HG02870 (cell line): ENCODE measurements around the gene CYTH1.

Experiments
- ATAC-seq: cut with Tn5 transposase; IDR thresholded peaks from one replicate; pipeline ENCODE4 v1.9.1; 2021; ENCODE audit warnings: mild to moderate bottlenecking, moderate library complexity; ENCODE audit not compliant: unreplicated experiment

The CYTH1 gene

DNA sequence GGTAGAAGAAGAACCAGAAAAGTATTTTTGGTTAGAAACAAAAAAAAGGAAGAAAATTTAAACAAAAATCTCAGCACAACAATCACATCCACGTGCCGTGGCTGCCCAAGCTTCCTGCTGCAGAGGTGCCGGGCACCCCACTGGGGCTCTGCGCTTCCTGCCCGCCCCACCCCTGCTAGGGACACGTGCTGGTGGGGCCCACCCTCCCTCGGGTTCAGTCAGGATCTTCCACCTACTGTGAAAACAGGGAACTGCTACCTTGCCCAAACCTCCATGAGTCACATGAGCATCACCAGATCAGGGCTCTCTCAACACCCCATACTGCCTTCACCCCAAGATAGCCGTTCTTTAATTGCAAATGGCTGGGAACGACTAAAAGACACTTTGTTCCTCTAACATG lies 24.4 kb upstream of the CYTH1 start:
- ATAC-seq = no peak

DNA sequence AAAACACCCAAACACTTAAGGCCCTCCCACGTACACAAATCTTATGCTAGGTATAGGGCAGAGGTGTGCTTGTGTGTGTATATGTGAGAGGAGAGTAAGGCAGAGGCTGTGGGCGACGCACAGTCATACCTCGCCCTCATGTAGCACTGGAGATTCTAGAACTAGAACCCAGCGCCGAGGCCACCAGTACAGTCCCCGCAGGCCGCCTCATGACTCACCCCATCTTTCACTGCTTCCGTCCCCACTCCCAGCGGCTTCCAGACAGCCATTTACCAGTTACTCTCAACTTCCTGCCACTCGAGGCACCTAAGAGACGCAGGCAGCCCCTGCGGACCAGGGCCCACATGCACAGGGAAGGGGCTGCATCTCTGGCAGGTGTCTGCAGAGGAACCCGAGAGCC lies 23.2 kb upstream of the CYTH1 start:
- no peak for ATAC-seq

DNA sequence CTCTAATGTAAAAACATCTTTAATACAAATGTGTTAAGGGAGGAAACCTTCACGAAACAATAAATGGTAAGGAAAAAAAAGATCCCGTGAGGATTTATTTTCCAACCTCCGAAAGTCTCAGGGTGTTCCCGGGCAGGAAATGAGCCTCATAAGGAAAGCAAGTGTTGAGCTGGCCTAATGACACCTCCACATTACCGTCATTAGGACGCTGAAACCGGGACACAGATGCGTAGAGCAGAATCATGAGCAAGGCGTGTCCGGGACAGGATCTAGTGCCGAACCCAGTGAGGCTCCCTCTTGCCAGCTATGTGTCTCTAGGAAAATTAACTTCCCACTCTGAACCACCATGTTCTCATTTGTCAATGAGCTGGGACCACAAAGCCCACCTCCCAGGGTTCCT lies 22.7 kb upstream of the CYTH1 start:
- no peak for ATAC-seq

DNA sequence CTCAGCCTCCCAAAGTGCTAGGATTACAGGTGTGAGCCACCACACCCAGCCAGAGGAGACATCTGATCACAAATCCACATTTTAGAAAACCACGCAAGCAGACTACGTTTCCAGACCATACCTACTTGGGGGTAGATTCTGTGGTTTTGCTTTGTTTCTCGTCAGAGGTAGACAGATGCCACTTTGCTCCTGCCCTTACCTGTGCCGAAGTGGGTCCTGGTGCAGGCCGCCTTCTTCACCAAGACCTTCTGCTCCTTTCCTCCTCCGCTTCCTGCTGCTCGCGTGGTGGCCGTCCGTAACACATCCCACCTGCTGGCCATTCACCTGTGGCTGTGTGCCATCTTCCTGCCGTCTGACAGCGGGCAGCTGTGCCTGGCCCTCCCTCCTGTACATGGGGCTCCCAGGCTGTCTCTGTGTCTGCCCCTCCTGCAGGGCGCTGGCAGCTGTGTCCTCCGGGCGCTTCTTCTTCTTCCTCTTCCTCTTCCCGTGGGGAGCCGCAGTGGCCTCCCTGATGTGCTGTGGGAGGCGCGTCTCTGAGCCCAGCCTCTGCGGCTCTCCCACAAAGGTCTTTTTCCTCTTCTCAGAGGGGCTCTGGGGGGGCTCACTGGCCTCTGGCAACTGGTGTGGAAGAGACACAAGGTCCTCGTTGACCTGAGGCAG lies 21.2 kb upstream of the CYTH1 start:
- ATAC-seq = no peak

DNA sequence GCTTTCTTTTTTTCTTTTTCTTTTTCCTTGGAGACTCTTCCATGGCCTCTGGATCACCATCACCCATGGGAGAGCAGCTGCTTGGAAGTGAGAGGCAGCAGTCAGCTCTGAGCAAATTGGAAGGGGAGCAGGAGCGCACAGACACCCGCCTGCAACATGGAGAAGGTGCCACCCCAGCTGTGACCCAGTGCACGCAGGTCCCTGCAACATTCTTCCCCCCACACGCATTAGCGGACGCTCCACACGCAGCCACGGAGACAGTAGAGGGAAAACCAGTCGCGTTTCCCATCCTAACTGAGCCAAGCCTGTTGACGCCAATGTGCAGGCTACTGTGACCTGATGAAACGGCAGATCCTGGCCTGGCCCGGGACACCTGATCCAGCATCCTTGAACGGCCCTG lies 20.4 kb upstream of the CYTH1 start:
- ATAC-seq = no peak

DNA sequence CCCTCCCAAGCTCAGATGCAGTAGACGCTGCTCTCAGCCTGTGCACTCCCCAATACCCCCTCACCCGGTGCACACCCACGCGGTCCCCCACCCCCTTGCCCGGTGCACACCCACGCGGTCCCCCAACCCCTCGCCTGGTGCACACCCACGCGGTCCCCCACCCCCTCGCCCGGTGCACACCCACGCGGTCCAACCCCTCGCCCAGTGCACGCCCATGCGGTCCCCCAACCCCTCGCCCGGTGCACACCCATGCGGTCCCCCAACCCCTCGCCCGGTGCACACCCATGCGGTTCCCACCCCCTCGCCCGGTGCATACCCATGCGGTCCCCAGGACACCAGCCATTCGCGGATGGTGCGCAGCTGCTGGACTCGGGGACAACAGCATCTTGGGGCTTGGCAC lies 19.9 kb upstream of the CYTH1 start:
- ATAC-seq = no peak

DNA sequence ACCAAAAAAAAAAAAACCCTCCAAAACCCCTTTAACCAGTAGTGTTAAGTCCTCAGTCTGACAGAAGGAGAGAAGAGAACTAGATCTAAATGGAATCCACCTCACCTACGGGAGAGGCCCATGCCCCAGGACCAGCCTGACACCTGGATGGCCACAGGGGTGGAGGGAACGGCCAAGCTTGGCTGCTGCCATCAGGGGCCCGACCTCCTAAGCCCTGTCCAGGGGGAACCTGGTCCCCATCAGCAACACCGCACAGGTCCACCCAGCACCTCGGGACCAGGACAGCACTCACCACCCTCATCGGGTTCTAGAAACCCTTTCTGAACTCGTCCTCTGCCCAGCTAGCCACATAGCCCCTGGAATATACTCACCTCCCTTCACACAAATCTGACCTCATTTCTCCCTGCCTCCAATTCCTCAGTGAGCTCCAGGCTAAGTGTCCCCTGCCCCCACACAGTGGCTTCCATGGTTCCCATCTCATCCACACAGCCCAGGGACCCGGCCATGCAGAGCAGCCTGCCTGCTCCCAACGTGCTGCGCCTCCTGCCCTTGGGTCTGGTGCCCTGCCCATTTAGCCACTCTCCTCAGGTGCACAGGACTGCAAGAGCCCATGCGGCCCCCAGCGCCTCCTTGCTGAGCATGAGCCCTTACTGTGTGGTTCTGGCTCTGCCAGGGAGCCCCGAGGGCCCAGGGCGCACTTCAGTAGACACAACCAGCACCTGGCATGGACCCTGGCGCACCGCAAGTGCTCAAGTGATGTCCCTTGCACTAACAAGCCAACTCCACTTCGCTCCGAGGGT lies 18.3 kb upstream of the CYTH1 start:
- ATAC-seq = no peak

DNA sequence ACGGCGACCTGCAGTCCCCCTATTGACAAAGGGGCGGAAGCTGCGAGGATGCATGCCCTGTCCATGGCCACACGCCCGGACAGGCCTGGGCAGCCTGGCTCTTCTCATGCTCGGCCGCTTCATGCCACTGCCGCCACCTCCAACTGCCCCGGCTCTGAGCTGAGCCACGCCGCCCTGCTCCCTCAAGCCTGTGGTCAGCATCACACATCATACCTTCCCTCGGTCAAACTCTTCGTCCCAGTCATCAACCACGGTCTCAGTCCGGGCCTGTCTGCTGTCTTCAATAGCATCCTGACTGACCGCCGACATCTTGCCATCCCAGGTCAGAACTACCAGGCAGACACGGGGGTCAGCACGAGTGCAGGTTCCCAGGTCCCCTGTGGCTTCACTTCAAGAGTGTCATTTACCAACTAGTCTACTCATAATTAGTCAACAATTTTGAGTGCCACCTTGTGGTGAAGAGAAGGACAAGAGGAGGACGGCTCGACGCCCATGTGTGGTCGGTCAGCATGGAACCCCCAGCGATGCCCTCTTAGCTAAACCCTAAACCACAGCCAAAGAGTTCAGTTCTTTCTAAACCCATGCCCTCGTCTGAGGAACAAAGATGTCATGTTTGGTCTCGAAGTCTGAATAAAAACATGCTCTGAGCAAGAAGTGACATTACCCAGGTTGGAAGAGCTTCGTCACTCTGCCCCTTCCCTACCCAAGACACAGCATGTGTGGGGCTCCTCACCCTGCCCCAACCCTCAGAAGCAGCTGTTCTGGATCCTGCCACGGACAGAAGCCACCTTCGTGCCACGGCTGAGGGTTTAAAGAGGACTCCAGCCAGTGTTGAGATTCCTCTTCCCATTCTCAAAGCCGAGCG lies 16.9 kb upstream of the CYTH1 start:
- ATAC-seq = no peak

DNA sequence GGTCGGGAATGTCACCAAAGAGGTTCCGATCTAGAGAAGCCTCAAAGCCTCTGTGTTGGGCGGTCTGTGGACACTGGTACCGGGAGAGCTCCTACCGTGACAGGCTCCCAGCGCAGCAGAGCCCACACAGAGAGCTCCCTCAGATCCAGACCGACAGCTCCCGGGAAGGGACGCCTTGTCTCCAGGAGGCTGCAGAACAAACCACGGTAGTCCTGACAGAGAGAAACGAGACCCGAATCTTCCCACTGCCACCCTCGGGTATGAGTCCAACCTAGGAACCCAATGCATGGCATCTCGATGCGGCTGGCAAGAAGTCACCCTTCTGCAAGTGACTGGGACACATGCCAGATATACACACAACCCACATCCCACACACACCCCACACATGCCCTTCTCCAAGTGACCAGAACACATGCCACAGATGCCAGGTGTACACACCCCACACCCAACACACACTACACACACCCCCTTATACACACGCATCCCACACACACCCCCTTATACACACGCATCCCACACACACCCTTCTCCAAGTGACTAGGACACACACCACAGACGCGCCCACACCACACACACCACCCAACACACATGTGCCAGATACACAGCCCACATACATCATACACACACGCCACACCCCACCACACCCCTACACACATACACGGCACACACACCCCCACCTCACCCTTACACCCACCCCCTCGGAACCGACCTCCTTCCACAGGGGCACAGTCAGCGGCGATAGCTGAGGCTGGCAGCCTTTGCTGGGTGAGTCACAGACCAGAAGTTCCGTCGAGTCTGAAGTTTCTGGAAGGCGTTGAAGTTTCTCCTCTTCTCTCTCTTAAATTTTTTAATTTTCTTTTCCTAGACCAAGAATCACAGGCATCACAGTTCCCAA lies 15.9 kb upstream of the CYTH1 start:
- no peak for ATAC-seq

DNA sequence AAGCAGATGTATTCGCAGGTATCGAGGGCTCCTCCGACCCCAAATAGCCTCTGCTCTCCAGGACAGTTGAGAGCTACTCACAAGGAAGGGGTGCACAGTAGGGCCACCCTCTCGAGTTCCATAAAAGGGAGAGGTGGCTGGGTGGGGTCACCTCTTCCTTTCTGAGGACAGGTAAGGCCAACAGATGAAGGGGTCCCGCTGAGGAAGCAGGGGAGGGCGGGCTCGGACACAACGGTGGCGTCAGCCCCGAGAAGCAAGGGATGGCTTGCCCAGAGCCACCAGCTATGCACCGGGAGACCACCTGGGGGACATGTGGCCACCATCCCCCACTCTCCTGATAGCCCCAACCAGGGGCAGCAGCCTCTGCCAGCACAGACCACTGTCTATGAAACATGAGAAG lies 15.1 kb upstream of the CYTH1 start:
- no peak for ATAC-seq

DNA sequence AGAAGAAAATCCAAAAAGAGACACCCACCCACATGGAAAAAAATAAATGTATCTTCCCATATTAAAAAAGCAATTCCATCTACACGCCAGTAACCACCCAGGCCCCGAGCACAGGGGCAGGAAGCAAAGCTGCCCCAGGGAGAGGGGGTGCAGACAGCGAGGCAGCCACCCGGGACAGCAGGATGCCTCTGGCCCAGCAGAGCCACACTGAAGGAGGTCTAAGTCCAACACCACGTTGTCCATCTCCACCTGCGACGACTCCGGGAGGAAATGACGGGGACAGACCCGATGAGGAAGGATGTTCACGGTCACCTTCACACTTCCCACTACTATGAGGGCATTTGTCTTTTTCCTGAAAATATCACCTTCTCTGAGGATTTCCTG lies 14.4 kb upstream of the CYTH1 start:
- ATAC-seq = no peak

DNA sequence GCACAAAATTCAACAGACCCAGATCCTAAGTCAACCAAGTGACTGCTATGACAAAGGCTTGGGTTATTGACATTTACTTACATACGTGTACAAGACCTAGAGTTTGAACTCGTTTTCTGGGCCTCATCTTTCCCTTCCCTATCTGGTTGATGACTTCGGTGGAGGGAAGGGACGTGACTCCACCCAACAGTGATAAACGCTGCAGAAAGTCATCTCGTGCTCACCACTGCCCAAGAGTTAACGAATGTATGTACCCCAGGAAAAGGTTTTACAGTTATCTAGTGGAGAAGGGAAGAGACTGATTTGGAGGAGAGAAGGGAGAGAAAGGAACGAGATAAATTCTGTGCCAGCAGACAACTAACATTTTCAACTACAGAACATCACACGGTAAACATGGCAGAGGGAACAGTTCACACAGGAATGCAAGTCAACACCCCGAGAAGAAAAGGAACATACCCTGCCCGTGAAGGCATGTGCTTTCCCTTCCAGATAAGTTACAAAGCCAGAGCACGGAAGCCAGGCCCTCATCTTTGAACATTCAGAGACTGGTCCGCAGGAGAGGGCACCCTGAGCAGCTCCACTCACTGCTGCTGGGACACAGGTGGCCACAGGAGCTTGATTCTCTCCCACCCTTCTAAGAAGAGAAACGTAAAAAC lies 13.9 kb upstream of the CYTH1 start:
- ATAC-seq = no peak

DNA sequence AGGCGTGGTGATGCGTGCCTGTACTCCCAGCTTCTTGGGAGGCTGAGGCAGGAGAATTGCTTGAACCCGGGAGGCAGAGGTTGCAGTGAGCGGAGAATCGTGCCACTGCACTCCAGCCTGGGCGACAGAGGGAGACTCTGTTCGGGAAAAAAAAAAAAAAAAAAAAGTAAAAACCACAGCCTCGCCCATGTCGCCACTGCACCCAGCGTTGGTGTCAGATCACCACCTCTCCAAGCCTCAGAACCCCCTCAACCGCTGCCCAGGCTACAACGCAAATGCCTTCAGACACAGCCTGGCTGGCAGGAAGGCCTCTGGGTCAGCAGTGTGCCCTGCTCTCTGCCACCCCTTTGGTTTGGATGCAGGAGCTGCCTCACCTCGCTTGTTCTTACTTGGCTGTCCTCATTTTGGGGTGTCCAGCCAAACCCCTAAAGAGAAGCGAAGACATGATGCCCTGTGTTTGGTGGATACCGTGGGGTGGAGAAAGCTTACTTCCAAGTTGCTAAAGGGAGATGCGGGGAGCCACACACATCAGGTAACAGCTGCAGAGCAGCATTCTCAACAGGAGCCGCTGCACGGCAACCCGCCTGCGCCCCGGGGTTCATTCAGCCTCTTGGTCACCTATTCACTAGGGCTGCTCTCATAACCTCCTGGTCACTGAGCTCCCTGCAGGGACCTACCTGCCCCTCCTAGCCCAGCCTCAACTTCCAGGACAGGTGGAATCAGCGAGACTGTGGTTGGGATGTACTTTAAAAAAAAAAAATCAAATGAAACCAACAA lies 13.0 kb upstream of the CYTH1 start:
- ATAC-seq = no peak

DNA sequence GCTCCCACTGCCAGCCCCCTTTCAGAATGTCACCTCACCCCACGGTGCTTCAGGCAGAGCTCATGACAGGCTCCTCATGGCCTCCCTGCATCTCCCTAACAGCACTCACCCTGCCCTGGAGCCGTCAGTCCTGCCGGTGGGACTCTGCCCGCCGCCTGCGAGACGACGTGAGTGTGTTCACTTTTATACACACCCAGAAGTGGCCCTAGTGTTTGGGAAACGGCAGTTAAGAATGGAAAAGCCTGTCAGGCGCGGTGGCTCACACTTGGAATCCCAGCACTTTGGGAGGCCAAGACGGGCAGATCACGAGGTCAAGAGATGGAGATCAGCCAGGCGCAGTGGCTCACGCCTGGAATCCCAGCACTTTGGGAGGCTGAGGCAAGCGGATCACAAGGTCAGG lies 12.3 kb upstream of the CYTH1 start:
- ATAC-seq = no peak

DNA sequence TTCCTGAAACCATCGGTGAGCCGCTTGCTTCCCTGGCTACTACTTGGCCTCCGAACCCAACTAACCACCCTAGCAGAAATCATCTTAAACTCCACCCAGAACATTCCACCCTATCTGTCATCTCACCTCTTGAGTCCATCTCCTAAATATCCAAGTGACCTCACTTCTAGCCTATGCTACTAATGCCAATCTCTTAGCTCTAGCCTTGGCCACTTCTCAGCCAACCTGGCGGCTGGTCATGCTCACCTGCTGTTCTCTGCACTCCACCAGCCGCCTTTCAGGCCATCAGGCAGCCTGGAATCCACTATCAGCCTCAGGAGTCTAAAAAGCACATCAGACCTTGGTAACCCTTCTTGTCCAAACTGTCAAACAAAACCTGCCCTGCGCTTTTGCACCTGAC lies 11.9 kb upstream of the CYTH1 start:
- no peak for ATAC-seq

DNA sequence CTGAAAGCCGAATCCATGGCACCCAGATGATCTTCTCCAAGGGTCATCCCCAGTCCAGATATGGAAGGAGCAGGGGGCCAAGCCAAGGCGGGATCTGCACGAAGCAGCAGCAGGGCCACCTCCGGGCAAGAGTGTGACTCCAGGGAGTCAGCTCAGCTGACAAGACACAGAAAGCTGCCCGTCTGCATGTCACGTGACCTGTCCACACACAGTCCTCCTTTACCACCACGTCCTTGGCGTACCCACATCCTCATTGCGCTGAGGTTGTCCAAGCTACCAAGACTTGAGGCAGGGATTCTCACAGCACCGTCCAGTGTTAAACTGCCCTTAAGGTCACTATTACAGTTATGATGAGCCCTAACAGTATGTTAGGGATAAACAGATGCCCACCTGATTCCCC lies 11.3 kb upstream of the CYTH1 start:
- ATAC-seq = no peak

DNA sequence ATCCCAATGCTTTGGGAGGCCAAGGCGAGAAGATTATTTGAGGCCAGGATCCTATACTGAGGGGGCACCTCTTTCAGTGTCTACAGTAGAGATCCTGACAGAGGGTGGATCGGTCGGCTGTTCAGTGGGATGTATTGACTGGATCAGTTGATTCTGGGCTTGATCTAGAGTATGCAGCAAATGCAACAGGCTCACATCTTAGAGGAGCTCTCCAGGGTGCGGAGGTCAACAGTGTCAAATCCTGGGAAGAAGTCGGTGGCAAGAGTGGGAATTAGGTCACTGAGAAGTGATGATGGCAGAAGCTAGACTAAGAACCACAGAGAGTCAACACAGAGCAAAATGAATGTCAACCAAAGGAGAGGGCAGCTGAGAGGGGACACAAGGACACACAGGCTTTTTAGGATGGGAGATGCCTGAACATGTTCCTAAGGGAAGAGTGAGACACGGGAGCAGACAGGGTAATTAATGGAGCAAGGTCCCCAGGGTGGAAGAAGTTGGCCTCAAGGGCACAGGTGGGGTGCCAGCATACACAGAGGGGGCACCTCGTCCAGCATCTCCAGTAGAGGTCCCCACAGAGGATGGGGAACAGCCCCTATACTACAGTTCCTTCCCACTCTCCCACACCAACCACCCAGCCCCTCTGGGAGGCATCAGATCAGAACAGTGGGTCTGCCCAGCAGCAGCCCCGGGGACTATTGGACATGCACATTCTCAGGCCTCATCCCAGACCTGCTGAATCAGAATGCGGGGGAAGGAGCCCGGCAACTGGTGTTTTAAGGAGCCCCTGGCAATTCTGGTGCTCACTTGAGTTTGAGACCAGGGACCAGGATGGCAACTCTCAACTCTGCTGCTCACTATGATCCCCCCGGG lies 10.0 kb upstream of the CYTH1 start:
- ATAC-seq = no peak

DNA sequence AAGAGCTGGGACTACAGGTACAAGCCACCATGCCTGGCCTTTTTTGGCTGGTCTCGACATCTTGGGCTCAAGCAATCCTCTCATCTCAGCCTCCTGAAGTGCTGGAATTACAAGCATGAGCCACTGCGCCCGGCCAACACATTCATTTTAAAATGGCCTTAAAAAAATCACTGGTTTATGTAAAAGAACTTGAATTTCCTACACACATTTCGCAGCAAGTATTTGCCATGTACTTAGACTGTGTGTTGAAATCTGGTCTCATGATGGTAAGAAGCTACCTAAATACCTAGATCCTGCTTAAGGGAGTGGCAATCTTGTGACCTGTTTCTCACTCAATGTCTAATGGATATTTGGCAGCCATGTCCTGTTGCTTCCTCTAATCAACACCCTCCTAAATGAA lies 8.5 kb upstream of the CYTH1 start:
- no peak for ATAC-seq
